IMR-90 (cell line): Measurements from ENCODE around the gene TOR4A.
"Not testable (repeated sequence)": the region's sequence is repeated elsewhere in the genome, so short reads cannot be mapped to it uniquely, and the experiment has no call there.

ENCODE experiments used
- CEBPB ChIP-seq: IDR thresholded peaks from 2 replicates; pipeline ENCODE4 v1.6.1; 2012; ENCODE audit warnings: low read depth, low read length, improper control_type of control experiment
- FOS ChIP-seq: fragments of 150-350 bp; IDR thresholded peaks from 2 replicates; pipeline ENCODE4 v1.6.1; 2016; ENCODE audit warnings: low read depth, low read length
- MAFK ChIP-seq: IDR thresholded peaks from 2 replicates; pipeline ENCODE4 v1.6.1; 2012; ENCODE audit warnings: low read depth, low read length, improper control_type of control experiment
- POLR2A ChIP-seq: IDR thresholded peaks from 2 replicates; pipeline ENCODE4 v1.6.1; 2012; ENCODE audit warnings: mild to moderate bottlenecking, low read depth, low read length
- RAD21 ChIP-seq: IDR thresholded peaks from 2 replicates; pipeline ENCODE4 v1.6.1; 2012; ENCODE audit warnings: low read length, improper control_type of control experiment
- RFX5 ChIP-seq: IDR thresholded peaks from 2 replicates; pipeline ENCODE4 v1.8.0; 2012; ENCODE audit warnings: low read depth, mild to moderate bottlenecking, low read length, moderate library complexity
- USF2 ChIP-seq: fragments of 150-350 bp; IDR thresholded peaks from 2 replicates; pipeline ENCODE4 v1.6.1; 2017; ENCODE audit warnings: mild to moderate bottlenecking, antibody characterized with exemption, low read length, low read depth
- TF ChIP-seq, protein P1 (sequence below): fragments of 150-350 bp; IDR thresholded peaks from 2 replicates; pipeline ENCODE4 v1.6.1; 2016; ENCODE audit warnings: low read depth, mild to moderate bottlenecking, low read length, moderate library complexity, borderline replicate concordance
- TF ChIP-seq, protein P2 (sequence below): conservative IDR thresholded peaks from 2 replicates; pipeline ENCODE4 v1.5.1; 2012; ENCODE audit warnings: mild to moderate bottlenecking, low read depth, low read length, improper control_type of control experiment

DNA sequence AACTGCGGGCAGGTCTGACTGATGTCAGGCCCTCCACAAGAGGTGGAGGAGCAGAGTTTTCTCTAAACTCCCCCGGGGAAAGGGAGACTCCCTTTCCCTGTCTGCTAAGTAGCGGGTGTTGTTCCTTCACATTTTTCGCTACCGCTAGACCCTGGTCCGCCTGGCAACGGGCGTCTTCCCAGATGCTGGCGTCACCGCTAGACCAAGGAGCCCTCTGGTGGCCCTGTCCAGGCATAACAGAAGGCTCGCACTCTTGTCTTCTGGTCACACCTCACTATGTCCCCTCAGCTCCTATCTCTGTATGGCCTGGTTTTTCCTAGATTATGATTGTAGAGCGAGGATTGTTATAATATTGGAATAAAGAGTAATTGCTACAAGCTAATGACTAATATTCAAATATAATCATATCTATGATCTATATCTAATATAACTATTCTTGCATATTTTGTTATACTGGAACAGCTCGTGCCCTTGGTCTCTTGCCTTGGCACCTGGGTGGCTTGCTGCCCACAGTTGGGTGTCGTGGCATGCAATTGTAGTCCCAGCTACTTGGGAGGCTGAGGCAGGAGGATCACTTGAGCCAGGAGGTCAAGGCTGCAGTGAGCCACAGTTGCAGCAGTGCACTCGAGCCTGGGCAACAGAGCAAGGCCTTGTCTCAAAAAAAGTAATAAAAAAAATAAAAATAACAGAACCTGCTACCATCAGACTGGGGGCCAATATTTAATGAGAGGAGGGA lies 15.2 kb upstream of the TOR4A start:
- not testable (repeated sequence) for TF ChIP-seq POLR2A, FOS, USF2, RAD21, MAFK, CEBPB
- TF ChIP-seq, protein P1, sequence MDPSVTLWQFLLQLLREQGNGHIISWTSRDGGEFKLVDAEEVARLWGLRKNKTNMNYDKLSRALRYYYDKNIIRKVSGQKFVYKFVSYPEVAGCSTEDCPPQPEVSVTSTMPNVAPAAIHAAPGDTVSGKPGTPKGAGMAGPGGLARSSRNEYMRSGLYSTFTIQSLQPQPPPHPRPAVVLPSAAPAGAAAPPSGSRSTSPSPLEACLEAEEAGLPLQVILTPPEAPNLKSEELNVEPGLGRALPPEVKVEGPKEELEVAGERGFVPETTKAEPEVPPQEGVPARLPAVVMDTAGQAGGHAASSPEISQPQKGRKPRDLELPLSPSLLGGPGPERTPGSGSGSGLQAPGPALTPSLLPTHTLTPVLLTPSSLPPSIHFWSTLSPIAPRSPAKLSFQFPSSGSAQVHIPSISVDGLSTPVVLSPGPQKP: not testable (repeated sequence)
- TF ChIP-seq, protein P2, sequence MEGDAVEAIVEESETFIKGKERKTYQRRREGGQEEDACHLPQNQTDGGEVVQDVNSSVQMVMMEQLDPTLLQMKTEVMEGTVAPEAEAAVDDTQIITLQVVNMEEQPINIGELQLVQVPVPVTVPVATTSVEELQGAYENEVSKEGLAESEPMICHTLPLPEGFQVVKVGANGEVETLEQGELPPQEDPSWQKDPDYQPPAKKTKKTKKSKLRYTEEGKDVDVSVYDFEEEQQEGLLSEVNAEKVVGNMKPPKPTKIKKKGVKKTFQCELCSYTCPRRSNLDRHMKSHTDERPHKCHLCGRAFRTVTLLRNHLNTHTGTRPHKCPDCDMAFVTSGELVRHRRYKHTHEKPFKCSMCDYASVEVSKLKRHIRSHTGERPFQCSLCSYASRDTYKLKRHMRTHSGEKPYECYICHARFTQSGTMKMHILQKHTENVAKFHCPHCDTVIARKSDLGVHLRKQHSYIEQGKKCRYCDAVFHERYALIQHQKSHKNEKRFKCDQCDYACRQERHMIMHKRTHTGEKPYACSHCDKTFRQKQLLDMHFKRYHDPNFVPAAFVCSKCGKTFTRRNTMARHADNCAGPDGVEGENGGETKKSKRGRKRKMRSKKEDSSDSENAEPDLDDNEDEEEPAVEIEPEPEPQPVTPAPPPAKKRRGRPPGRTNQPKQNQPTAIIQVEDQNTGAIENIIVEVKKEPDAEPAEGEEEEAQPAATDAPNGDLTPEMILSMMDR: peak; percentile 32
- TF ChIP-seq RFX5: 0 out of 2 replicates have a peak, but pooled peaks have one; percentile 27
